ENCODE results near the gene SEBOX. TPM values are rescaled to one million over a fixed set of nuclear protein-coding genes. Genes with fewer than 3 reads are reported as not detected.

The SEBOX gene
- total and polyA plus RNA-seq, 2 of the 8 experiments (the other 6 are each of a cell fraction or from before 2014, with no cell fraction given): not detected

GRCh38 chr17:28370035-28370743, 5.2 kb upstream of the SEBOX start, which contains the start of gene VTN:
VTN (minus strand) TSS chr17:28370307; CDS start chr17:28370203, 104 bp downstream.
- Histone ChIP-seq H2BK120ac (replicated peaks; ENCODE audit: low read depth, low read length) (no peak within 1 kb of the TSS), H4K91ac (replicated peaks; ENCODE audit: insufficient read length, low read length) (no peak within 1 kb of the TSS), H2AFZ (ENCODE audit: low read length) (no peak within 1 kb of the TSS; the same call in 1 of the 2 replicates), H3K4me1 (replicated peaks in 1 of 4; ENCODE audit: control insufficient read depth in 3 of 4, insufficient read depth in 4 of 4, low read length in 3 of 4) (peaks cover 3 to 16% (median 9%) of the 10 kb centered on the region in 4 experiments; a peak in 6 of 7 replicates), H3K23me2 (ENCODE audit: low read depth, low read length) (peaks cover 16% of the 10 kb centered on the region; the same call in 1 of the 2 replicates), H3K79me2 (ENCODE audit: control insufficient read depth in 1 of 2, insufficient read depth in 2 of 2, low read length in 2 of 2) (no peaks in the 10 kb centered on the region), H3K79me1 (ENCODE audit: low read depth, low read length) (no peaks in the 10 kb centered on the region; the same call in 1 of the 2 replicates), H3K56ac (replicated peaks; ENCODE audit: insufficient read length, low read depth, low read length) (no peak within 1 kb of the TSS), H3K27me3 (replicated peaks in 1 of 4; ENCODE audit: control insufficient read depth in 3 of 4, extremely low read depth in 1 of 4, insufficient read depth in 3 of 4, low read length in 3 of 4) (peaks cover 9 to 19% (median 19%) of the 10 kb centered on the region in 4 experiments), H3K23ac (ENCODE audit: insufficient read length) (no peak within 1 kb of the TSS), H3K4ac (replicated peaks; ENCODE audit: insufficient read length, low read depth, low read length) (no peak within 1 kb of the TSS), H2AK5ac (ENCODE audit: low read depth, low read length) (peak within 1 kb of the TSS; percentile 59), H4K5ac (ENCODE audit: insufficient read length, low read depth, low read length) (no peak within 1 kb of the TSS), H2BK5ac (ENCODE audit: low read depth, low read length) (0 out of 2 replicates have a peak within 1 kb of the TSS, but pooled peaks have one; percentile 1), H2BK15ac (ENCODE audit: low read length) (0 out of 2 replicates have a peak within 1 kb of the TSS, but pooled peaks have one; percentile 19), H4K8ac (ENCODE audit: extremely low read depth, insufficient read depth, low read length) (no peak within 1 kb of the TSS), H2BK20ac (ENCODE audit: low read length) (no peak within 1 kb of the TSS), H3K14ac (ENCODE audit: insufficient read length) (no peak within 1 kb of the TSS), H3K18ac (ENCODE audit: extremely low read depth, low read length) (no peak within 1 kb of the TSS), H3K9me3 (ENCODE audit: insufficient read depth in 2 of 2, low read depth in 1 of 2, low read length in 1 of 2) (no peaks in the 10 kb centered on the region), H3K27ac (ENCODE audit: low read depth, low read length) (no peak within 1 kb of the TSS), H3K9ac (replicated peaks in 1 of 4; ENCODE audit: extremely low read depth in 1 of 4, low read depth in 3 of 4, low read length in 3 of 4) (no peak within 1 kb of the TSS; a peak in 1 of 7 replicates), H2BK12ac (ENCODE audit: low read depth, low read length) (peak within 1 kb of the TSS; percentile 50; the same call in 1 of the 2 replicates), H4K20me1 (replicated peaks in 1 of 2; ENCODE audit: control insufficient read depth in 1 of 2, insufficient read depth in 2 of 2, low read length in 2 of 2) (peaks cover 2 to 12% of the 10 kb centered on the region in 2 experiments), H3K4me3 (ENCODE audit: extremely low read depth in 1 of 4, insufficient read depth in 2 of 4, low read depth in 3 of 4, low read length in 4 of 4) (peak within 1 kb of the TSS; percentile 0 to 79 (median 26); a peak in 5 of 8 replicates), H3K4me2 (ENCODE audit: insufficient read depth in 1 of 2, low read depth in 2 of 2, low read length in 2 of 2) (peak within 1 kb of the TSS; percentile 62 to 89), H3K36me3 (ENCODE audit: control insufficient read depth in 2 of 4, insufficient read depth in 4 of 4, low read length in 3 of 4) (no peaks in the 10 kb centered on the region)
- ChIA-PET CTCF (ENCODE audit: partially characterized antibody) (interaction anchor here (0.8 to 4.6 kb wide), 15 partner anchors 9 to 485 kb away, joined by 3 to 20 read pairs (median 4); partner anchors contain the start of genes IFT20, POLDIP2, SLC13A2 and SLC46A1), POLR2A (ENCODE audit: partially characterized antibody) (interaction anchor here (0.6 to 12.7 kb wide), 8 partner anchors 11 to 44 kb away, joined by 3 to 103 read pairs (median 4); partner anchors contain the start of genes IFT20, POLDIP2 and TNFAIP1)
- 68% methylated on average over 8 of the region's 8 CpGs; no CpG with 5 or more reads in 1 of the 2 experiments for WGBS, 2 experiments (ENCODE audit: extremely low coverage in 1 of 2, insufficient coverage in 1 of 2, insufficient read length in 1 of 2, insufficient replicate concordance in 2 of 2, low coverage in 1 of 2, low lambda C conversion rate in 2 of 2, missing lambda C conversion rate in 1 of 2)
- TF ChIP-seq CTCF (IDR thresholded peaks at IDR 0.05; ENCODE audit: control extremely low read depth in 1 of 3, insufficient read depth in 1 of 3, low read depth in 1 of 3, low read length in 3 of 3) (peak in 1 of 3 experiments; percentile 12; a peak in 1 of 4 replicates), NRF1 (IDR thresholded peaks at IDR 0.05; ENCODE audit: low read depth, low read length) (no peak), RAD21 (IDR thresholded peaks at IDR 0.05 in 1 of 2, conservative IDR thresholded peaks at IDR 0.05 in 1 of 2; ENCODE audit: low read depth in 2 of 2, low read length in 2 of 2) (peak in 1 of 2 experiments; percentile 27; a peak in 2 of 4 replicates), TEAD4 (IDR thresholded peaks at IDR 0.05; ENCODE audit: low read depth, low read length) (peak; percentile 81)
- DNase-seq (ENCODE audit: low read depth in 1 of 2, low spot score in 2 of 2) (no peak), FAIRE-seq (no peak)
